ENCODE results near the gene C4orf50.

DNA sequence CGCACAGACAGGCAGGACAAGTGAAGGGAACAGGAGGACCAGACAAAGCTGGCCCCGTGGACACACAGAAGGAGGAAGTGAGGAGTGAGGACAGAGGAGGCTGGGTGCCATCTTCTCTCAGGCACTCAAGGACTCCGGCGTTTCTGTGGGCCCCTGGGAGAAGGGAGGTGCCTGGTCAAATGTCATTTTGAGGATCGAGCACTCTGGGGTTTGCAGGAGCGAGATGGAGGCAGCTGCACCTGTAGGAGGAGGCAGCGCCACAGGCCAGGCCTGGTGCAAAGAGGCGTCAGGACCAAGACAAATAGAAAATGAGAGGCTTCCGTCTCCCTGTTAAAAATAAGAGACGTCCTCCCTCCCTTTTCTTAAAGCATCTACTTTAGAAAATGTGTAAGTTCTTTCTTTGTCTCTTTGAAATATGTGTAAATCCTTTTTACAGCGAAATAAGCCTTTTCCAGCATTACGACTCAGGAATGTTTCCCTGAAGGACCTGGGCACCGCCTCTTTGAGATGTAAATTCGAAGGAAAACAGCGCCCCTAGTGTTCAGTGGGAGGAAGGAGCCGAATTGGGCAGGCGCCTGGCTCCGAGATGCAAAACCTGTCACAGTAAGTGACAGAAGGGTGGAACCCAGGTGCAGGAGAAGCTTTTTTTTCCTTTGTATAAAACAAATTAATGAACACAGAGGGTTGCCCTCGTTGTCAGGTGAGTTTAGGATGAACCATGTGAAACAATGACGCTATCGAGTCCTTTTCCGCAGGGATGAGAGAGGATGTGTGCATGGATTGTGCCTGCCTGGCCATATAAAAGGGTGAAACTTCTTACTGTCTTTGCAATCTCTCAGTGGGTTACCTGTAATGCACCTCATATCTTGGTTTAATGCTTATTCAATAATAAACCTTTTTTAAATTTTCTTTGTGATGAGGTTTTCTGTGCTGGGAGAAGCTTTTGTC, 1.4 kb upstream of the C4orf50 start:
- TF ChIP-seq EZH2 (IDR thresholded peaks at IDR 0.05; ENCODE audit: borderline replicate concordance, low read depth, low read length, severe bottlenecking), result no peak
- TF ChIP-seq, protein P1, sequence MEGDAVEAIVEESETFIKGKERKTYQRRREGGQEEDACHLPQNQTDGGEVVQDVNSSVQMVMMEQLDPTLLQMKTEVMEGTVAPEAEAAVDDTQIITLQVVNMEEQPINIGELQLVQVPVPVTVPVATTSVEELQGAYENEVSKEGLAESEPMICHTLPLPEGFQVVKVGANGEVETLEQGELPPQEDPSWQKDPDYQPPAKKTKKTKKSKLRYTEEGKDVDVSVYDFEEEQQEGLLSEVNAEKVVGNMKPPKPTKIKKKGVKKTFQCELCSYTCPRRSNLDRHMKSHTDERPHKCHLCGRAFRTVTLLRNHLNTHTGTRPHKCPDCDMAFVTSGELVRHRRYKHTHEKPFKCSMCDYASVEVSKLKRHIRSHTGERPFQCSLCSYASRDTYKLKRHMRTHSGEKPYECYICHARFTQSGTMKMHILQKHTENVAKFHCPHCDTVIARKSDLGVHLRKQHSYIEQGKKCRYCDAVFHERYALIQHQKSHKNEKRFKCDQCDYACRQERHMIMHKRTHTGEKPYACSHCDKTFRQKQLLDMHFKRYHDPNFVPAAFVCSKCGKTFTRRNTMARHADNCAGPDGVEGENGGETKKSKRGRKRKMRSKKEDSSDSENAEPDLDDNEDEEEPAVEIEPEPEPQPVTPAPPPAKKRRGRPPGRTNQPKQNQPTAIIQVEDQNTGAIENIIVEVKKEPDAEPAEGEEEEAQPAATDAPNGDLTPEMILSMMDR (IDR thresholded peaks at IDR 0.05; ENCODE audit: borderline replicate concordance, extremely low read depth, low read length, poor library complexity, severe bottlenecking), result peak; percentile 94

Measured in DND-41 (cell line).